T-helper 2 cell treated with Interferon-gamma antibody and Interleukin-4, amounts not matched to agents 5 μg/mL and 100 μg/mL, for 36 hours (primary cell): ENCODE data around the gene PIK3R6.
"Not testable (repeated sequence)": the region's sequence is repeated elsewhere in the genome, so short reads cannot be mapped to it uniquely, and the experiment has no call there.

Experiments
- DNase-seq: peaks from one replicate; pipeline ENCODE4 v3.0.0; 2021; ENCODE audit warnings: low spot score
- H3K27ac Mint-ChIP-seq: one replicate; pipeline ENCODE4 v1.8.0; 2021; ENCODE audit warnings: mild to moderate bottlenecking, mixed read lengths
- H3K27me3 Mint-ChIP-seq: one replicate; pipeline ENCODE4 v1.8.0; 2021; ENCODE audit warnings: low read depth, mixed read lengths
- H3K36me3 Mint-ChIP-seq: one replicate; pipeline ENCODE4 v1.8.0; 2021; ENCODE audit warnings: low read depth, mixed read lengths
- H3K4me1 Mint-ChIP-seq: one replicate; pipeline ENCODE4 v1.8.0; 2021; ENCODE audit warnings: low read depth, mixed read lengths
- H3K4me3 Mint-ChIP-seq: one replicate; pipeline ENCODE4 v1.8.0; 2022; ENCODE audit warnings: mild to moderate bottlenecking, moderate library complexity, mixed read lengths
- H3K9me3 Mint-ChIP-seq: one replicate; pipeline ENCODE4 v1.8.0; 2021; ENCODE audit warnings: mixed read lengths

Gene PIK3R6

DNA sequence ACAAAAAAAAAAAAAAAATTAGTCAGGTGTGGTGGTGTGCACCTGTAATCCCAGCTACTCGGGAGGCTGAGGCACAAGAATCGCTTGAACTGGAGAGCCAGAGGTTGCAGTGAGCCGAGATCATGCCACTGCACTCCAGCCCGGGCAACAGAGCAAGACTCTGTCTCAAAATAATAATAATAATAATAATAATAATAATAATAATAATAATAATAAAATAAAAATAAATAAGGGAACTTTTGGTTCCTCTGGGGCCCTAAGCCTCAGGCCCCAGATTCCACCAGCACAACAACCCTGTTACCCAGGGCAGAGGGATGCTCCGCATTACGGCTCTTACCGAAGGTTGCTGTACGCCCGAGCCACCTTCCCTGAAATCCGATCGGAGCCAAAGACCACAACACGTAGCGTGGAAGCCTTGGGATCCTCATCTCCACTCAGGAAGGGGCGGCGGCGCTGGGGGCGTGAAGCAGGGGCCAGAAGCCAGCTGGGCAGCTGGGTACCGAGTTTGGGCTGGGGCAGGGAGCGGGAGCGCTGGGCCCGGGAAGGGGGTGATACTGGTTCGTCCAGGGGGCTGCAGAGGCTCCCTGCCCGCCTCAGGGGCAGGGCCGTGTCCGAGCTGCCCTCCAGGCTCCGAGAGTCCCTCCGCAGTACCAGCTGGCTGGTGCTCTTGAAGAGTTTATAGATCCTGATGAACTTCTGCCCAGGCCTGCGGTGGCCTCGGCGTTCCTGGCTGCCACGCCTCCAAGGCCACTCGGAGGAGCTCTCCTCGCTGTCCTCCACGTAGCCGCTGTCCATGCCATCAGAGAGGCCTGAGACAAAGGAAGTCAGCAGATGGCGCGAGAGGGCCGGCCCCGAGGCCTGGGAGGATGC is 20.6 kb upstream of the PIK3R6 start:
- Mint-ChIP-seq H3K4me3 (no peak overlapping the region), H3K4me1 (peaks cover 12% of the 10 kb centered on the region), H3K36me3 (peaks cover 55% of the 10 kb centered on the region), H3K27ac (no peak overlapping the region), H3K9me3 (no peaks in the 10 kb centered on the region), H3K27me3 (no peaks in the 10 kb centered on the region)
- DNase-seq: no peak

DNA sequence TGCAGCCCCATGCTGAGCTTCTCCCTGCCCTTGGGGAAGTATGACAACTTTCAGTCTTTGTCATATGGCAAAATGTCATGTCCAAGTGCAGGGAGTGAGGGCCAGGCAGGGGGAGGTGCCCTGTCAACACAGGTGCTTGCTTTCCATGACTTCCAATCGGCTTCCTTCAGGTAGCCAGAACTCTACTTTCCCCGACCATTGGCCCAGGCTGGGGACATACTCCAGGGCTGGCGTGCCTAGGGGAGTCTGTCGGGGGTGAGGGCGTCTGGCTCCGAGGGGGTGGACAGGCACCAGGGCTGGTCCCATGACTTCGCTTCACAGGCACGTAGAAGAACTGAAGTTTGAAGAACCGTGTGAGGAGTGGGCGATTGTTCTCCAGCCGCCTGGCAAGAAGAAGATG is 19.8 kb upstream of the PIK3R6 start:
- H3K4me3 Mint-ChIP-seq: no peak overlapping the region
- H3K36me3 Mint-ChIP-seq: peaks cover 53% of the 10 kb centered on the region

DNA sequence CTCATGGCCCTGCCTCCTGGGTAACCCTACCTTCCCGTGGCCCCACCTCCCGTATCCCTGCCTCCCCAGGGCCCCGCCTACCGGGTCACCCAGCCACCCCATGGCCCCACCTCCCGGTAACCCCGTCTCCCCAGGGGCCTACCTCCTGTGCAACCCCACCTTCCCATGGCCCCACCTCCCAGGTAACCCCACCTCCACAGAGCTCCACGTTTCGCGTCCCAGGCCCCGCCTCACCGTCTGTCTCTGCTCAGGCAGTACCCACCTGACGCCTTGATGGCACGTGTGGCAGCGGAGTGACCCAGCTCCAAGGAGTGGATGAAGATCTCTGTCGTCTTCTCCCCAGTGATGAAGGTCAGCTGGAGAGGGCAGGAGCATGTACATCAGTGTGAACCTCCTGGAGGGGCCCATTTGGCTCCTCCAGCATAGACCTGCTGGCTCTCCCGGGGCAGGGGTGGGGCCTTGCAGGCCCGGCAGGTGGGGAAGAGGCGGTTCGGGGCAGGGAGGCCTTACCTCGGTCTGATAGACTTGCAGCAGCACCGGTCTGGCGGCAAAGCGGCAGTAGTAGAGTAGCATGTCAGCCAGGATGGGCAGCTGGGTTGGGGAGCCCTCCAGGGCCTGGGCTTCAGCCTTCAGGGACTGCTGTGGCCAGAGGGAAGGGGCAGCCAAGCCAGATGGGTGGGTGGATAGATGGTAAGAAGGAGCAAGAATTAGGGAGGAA is 18.7 kb upstream of the PIK3R6 start:
- Mint-ChIP-seq H3K27ac (no peak overlapping the region), H3K36me3 (peaks cover 50% of the 10 kb centered on the region), H3K27me3 (no peaks in the 10 kb centered on the region), H3K4me3 (no peak overlapping the region), H3K9me3 (no peaks in the 10 kb centered on the region), H3K4me1 (peaks cover 1% of the 10 kb centered on the region)
- no peak for DNase-seq

More for the DNA sequence above, 19.8 kb upstream of the PIK3R6 start:
- DNase-seq: no peak
- H3K9me3 Mint-ChIP-seq: no peaks in the 10 kb centered on the region
- H3K4me1 Mint-ChIP-seq: peaks cover 6% of the 10 kb centered on the region
- no peak overlapping the region for H3K27ac Mint-ChIP-seq
- H3K27me3 Mint-ChIP-seq: no peaks in the 10 kb centered on the region

DNA sequence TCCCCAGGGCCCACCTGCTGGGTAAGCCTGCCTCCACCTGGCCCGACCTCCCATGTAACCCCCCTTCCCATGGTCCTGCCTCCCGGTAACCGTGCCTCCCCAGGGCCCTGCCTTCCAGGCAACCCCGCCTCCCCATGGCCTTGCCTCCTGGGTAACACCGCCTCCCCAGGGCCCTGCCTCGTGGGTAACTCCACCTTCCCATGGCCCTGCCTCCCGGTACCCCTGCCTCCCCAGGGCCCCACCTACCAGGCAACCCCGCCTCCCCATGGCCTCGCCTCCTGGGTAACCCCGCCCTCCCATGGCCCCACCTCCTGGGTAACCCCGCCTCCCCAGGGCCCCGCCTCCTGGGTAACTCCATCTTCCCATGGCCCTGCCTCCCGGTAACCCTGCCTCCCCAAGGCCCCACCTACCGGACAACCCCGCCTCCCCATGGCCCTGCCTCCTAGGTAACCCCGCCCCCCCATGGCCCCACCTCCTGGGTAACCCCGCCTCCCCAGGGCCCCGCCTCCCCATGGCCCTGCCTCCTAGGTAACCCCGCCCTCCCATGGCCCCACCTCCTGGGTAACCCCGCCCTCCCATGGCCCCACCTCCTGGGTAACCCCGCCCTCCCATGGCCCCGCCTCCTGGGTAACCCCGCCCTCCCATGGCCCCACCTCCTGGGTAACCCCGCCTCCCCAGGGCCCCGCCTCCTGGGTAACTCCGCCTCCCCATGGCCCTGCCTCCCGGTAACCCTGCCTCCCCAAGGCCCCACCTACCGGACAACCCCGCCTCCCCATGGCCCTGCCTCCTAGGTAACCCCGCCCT is 17.9 kb upstream of the PIK3R6 start:
- not testable (repeated sequence) for H3K27ac Mint-ChIP-seq, DNase-seq, H3K27me3 Mint-ChIP-seq, H3K9me3 Mint-ChIP-seq, H3K4me1 Mint-ChIP-seq, H3K4me3 Mint-ChIP-seq
- H3K36me3 Mint-ChIP-seq: peaks cover 51% of the 10 kb centered on the region

DNA sequence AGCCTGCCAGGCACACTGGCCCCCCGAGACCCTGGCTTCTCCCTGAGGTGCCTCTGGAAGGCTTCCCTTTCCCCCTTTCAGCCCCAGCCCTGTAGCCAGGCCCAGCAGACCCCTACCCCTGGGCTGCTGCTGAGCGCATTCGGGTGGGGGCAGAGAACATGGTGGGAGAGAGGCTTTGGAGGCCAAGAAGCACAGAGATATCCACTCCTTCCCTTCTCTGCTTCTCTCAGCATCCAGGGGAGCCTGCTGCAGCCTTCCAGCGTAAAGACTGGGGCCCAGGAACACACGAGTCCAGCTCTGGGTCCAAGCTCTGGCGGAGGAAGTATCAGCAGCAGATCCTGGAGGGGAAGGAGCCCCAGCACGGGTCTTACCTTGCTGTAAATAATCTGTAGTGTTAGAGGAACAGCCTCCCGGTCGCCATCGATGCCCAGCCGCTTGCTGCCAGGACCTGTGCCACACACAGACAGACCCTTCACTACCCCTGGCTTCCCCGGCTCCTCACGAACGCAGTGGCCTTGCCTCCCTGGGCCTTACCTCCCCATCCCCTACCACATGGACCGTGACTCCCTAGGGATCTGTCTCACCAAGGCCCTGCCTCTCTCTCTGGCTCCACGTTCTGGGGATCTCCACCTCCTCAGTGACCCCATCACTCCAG is 17.0 kb upstream of the PIK3R6 start:
- no peak overlapping the region for H3K4me3 Mint-ChIP-seq
- H3K27ac Mint-ChIP-seq: peak overlapping the region; percentile 27
- no peak for DNase-seq
- no peaks in the 10 kb centered on the region for H3K27me3 Mint-ChIP-seq
- H3K4me1 Mint-ChIP-seq: peaks cover 3% of the 10 kb centered on the region
- H3K9me3 Mint-ChIP-seq: no peaks in the 10 kb centered on the region
- H3K36me3 Mint-ChIP-seq: peaks cover 50% of the 10 kb centered on the region

DNA sequence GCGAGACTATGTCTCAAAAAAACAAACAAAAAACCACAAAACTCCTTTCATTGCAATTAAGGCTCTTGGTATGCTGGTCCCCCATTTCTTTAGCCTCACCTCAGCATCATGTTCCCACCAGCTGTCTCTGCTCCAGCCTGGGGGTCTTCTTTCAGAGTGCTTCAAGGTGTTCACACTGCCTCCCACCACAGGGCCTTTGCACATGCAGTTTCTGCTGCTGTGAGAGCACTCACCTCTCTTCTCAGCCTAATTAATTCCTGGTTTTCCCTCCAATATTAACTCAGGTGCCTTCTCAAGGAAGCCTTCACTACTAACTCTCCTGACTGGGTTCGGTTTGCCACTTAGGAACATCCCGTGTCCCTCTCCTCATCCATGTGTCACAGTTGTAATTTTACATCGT is 15.9 kb upstream of the PIK3R6 start:
- H3K36me3 Mint-ChIP-seq: peaks cover 48% of the 10 kb centered on the region
- no peaks in the 10 kb centered on the region for H3K27me3 Mint-ChIP-seq
- H3K4me1 Mint-ChIP-seq: peaks cover 3% of the 10 kb centered on the region
- H3K27ac Mint-ChIP-seq: no peak overlapping the region
- no peak overlapping the region for H3K4me3 Mint-ChIP-seq
- DNase-seq: no peak
- H3K9me3 Mint-ChIP-seq: no peaks in the 10 kb centered on the region

DNA sequence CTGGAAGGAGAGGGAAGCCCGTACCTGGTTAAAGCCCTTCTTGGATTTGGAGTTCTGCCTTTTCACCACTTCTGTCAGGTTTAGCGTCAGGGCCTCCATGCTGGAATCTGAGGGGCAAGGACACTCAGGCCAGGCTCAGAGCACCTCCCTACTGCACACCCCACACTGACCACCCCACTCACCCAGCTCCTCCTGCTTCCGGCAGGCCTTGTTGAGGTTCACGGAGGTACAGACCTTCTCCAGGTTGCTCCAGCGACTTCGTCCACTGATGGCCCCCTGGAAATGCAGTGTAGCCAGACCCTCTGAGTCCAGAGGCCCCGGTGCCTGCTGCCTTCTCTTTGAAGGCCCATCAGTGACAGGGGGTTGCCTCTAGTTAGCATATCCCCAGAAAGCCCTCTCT is 14.1 kb upstream of the PIK3R6 start:
- no peak for DNase-seq
- H3K36me3 Mint-ChIP-seq: peaks cover 47% of the 10 kb centered on the region
- no peak overlapping the region for H3K27ac Mint-ChIP-seq
- no peaks in the 10 kb centered on the region for H3K27me3 Mint-ChIP-seq
- peaks cover 3% of the 10 kb centered on the region for H3K4me1 Mint-ChIP-seq
- H3K9me3 Mint-ChIP-seq: no peaks in the 10 kb centered on the region
- no peak overlapping the region for H3K4me3 Mint-ChIP-seq

DNA sequence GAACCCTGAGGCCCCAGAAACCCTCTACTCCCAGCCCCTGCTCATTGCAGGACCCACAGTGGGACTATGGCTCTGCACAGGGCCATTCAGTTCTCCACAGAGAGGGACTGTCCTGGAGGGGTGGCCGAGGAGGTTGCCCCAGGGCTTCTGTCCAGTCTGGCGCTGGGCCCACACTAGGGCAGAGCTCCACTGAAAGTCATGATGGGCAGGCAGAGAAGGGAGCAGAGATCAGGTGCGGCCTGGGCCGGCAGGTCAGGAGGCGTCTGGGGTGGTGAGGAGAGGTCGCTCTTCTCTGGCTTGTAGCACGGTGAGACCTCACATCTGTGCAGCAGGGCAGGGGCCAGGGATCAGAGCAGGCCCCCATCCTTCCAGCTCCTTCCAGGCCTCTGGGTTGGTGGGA is 13.0 kb upstream of the PIK3R6 start:
- Mint-ChIP-seq H3K4me3 (no peak overlapping the region), H3K9me3 (no peaks in the 10 kb centered on the region), H3K36me3 (peaks cover 40% of the 10 kb centered on the region), H3K27me3 (no peaks in the 10 kb centered on the region), H3K27ac (peak overlapping the region; percentile 54), H3K4me1 (peaks cover 2% of the 10 kb centered on the region)
- no peak for DNase-seq

DNA sequence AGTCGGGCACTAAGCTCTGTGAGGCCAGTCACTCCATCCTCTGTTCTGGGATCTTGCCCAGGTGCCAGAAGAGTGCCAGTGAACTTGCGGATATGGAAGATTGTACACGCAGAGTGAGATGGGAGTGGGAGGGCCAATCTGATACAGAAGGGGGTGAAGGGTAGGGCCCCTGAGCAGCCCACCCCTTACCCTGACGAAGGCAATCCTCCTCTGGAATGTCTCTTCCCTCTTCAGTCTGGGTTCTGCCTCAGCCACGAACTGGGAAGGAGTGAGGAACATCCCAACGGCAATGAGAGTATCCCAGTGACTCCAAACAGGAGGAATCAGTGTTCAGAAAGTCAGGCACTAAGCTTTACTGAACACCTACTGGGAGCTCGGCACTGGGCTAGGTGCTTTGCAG is 11.9 kb upstream of the PIK3R6 start:
- Mint-ChIP-seq H3K4me3 (no peak overlapping the region), H3K27ac (no peak overlapping the region), H3K4me1 (peaks cover 2% of the 10 kb centered on the region), H3K27me3 (no peaks in the 10 kb centered on the region), H3K9me3 (no peaks in the 10 kb centered on the region), H3K36me3 (peaks cover 40% of the 10 kb centered on the region)
- DNase-seq: no peak

DNA sequence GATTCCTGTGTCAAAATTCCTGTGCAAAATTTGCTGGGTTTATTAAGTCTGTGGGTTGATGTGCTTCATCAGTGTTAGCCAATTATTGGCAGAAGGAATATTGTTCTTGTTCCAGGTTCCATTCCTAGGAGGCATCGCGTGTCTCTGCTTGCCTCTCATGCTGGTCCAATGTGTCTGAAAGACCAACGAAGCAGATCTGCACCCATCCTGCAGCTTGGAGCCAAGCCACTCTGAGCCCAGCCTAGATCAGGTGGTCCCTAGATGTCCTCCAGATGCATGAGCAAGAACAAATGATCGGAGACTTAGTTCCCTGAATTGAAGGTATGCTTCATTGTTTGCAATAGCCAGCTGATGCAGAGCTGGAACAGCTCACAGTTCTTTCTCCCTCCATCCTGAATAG is 10.5 kb upstream of the PIK3R6 start:
- Mint-ChIP-seq H3K4me1 (peaks cover 2% of the 10 kb centered on the region), H3K27ac (no peak overlapping the region), H3K27me3 (no peaks in the 10 kb centered on the region), H3K36me3 (peaks cover 29% of the 10 kb centered on the region), H3K4me3 (no peak overlapping the region), H3K9me3 (no peaks in the 10 kb centered on the region)
- DNase-seq: no peak

DNA sequence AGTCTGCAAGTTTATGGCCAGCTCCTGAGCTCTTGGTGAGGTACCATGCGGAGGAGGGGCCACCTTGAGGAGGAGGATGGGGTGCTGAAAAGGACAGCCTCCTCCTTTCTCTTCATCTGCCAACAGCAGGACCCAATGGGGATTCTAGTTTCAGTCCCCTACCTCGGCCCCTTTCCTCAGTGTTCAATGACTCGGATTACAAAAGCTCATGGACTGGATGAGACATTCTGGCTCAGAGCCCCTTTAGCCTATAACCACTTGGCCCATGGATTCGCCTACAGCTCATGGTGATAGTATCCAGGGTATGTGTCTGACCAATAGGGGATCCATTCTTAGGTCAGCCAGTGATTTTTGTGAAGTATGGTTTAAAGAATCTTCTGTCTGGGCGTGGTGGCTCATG is 8.5 kb upstream of the PIK3R6 start:
- no peak overlapping the region for H3K27ac Mint-ChIP-seq
- H3K36me3 Mint-ChIP-seq: peaks cover 22% of the 10 kb centered on the region
- no peaks in the 10 kb centered on the region for H3K9me3 Mint-ChIP-seq
- no peak for DNase-seq
- H3K4me3 Mint-ChIP-seq: no peak overlapping the region
- no peaks in the 10 kb centered on the region for H3K27me3 Mint-ChIP-seq
- H3K4me1 Mint-ChIP-seq: peaks cover 7% of the 10 kb centered on the region

DNA sequence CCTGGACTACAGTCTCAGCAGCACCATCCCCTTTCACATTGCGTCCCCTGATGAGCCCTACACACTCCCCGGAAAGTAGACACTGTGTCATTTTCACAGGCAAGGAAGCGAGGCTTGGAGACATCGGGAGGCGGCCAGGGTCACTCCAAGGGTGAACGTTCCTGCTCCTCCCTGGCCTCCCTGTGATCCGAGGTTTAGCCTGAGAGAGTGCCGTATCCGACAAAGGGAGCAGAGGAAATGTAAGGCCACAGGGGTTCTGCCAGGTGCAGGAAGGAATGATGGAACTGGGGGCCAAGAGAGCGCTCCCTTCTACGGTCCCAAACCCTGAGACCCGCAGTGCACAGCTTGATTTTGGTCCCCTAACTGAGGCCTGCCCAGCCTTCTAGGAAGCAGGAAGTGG is 8.0 kb upstream of the PIK3R6 start:
- no peak overlapping the region for H3K27ac Mint-ChIP-seq
- peaks cover 19% of the 10 kb centered on the region for H3K36me3 Mint-ChIP-seq
- DNase-seq: no peak
- no peaks in the 10 kb centered on the region for H3K27me3 Mint-ChIP-seq
- no peaks in the 10 kb centered on the region for H3K9me3 Mint-ChIP-seq
- H3K4me3 Mint-ChIP-seq: no peak overlapping the region
- peaks cover 7% of the 10 kb centered on the region for H3K4me1 Mint-ChIP-seq

DNA sequence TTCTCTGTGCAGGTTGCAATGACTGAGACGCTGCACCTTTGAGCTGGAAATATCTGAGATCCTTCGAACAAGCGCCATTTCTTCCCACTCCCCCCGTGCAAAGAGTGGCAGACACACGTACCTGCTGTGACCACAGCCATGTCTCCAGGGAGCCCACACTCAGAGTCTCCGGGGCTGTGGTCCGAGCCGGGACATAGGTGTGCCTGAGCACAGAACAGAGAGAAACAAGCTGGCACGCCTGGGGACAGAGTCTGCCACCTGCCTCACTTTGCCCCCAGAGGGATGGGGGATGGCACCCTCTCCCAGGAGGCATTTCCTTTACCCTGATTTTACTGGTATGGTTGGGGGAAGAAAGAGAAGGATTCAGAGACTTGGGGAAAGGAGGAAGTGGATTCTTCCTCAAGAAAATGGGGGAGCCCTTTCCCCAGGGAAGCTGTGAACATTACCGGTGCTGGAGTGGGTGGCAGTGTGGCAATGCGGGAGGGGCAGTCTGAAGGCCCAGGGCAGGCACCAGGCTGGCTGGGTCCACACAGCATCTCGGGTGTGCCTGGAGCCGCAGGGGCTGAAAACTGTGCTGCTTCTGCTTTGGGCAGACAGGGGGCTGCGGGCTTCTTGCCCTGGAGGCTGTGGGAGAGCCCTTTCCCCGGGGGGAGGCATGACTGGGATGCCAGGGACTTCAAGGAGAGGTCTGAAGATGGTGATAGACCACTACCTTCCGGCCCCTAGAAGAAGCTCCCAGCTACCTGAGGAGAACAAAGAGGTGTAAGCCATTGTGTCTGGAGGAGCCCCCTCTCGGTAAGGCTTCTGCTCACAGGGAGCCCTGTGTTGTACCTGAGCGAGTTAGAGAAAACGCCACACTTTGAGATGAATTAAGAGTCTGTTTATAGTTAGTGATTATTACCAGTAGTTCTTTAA is 6.6 kb upstream of the PIK3R6 start:
- Mint-ChIP-seq H3K27ac (no peak overlapping the region), H3K4me1 (peaks cover 7% of the 10 kb centered on the region), H3K27me3 (no peaks in the 10 kb centered on the region), H3K9me3 (no peaks in the 10 kb centered on the region), H3K36me3 (peaks cover 10% of the 10 kb centered on the region), H3K4me3 (no peak overlapping the region)
- DNase-seq: no peak
